Activated CD4-positive, CD25-positive, alpha-beta regulatory T cell treated with anti-CD3 and anti-CD28 coated beads, Interleukin-2, amount 50 U/mL, for 24 hours (primary cell): ENCODE data around the gene IFNL4.
"Not testable (repeated sequence)": the region's sequence is repeated elsewhere in the genome, so short reads cannot be mapped to it uniquely, and the experiment has no call there.

Source experiments
- ATAC-seq, 2 donors: fragments of 150-1000 bp; cut with Tn5 transposase; one replicate each; pipeline ENCODE4 v1.10.0; 2021; ENCODE audit warnings: mild to moderate bottlenecking in 1 of 2, moderate library complexity in 1 of 2

Gene IFNL4

GRCh38 chr19:39219108-39219507 is 29.5 kb downstream of the IFNL4 start:
- not testable (repeated sequence) for ATAC-seq

DNA sequence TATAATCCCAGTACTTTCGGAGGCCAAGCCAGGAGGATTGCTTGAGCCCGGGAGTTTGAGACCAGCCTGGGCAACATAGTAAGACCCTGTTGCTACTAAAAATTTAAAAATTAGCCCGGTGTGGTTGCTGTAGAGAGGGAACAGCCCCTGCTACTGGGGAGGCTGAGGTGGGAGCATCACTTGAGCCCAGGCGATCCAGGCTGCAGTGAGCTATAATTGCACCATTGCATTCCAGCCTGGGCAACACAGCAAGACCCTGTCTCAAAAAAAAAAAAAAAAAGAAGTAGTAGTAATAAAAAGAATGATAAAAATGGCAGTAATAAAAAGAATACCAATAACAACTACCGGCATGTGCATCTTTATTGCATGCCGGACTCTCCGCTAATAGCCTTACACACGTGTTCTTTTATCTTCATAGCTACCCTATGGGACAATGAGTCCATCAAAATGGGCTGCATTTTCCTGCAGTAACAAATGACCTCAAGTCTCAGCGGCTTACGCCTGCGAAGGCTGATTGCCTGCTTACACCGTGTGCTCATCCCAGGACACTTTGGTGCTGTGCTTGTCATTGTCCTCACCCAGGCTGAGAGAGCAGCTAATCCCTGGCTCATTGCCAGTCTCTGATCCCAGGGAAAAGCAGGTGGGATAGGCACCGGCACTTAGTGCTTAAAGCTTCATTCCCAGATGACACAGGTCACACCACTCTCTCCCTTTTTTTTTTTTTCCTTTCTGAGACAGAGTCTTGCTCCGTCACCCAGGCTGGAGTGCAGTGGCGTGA is 30.2 kb downstream of the IFNL4 start:
- no peak for ATAC-seq

DNA sequence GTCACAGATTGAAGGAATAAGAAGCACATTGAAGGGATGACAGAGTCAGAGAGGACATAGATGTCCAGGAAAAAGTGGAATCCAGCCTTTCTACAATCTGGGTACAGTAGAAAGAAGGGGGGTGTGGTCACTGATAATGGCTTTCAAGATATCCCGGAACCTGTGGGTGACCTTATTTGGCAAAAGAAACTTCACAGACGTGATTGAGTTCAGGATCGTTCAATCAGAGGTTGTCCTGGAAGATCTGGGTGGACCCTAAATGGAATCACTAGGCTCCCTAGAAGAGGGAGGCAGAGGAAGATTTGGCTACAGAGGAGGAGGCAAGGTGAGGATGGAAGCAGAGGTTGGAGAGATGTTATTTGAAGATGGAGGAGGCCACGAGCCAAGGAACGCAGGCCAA is 31.6 kb downstream of the IFNL4 start:
- no peak for ATAC-seq

DNA sequence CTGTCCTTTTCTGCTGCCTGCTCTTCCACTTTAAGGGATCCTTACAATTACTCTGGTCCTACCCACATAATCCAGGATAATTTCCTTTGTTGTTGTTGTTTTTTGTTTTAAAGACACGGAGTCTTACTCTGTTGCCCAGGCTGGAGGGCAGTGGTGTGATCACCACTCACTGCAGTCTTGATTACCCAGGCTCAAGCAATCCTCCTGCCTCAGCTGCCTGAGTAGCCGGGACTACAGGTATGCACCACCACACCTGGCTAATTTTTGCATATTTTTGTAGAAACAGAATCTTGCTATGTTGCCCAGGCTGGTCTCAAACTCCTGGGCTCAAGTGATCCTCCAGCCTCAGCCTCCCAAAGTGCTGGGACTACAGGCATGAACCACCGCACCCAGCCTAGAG is 33.3 kb downstream of the IFNL4 start:
- not testable (repeated sequence) for ATAC-seq

- ATAC-seq: peak; percentile 78 to 87
Observed at GRCh38 chr19:39212375-39212742, 36.3 kb downstream of the IFNL4 start.

- ATAC-seq: no peak
Observed at GRCh38 chr19:39211731-39212374, 36.8 kb downstream of the IFNL4 start.

GRCh38 chr19:39209196-39209595 is 39.5 kb downstream of the IFNL4 start:
- ATAC-seq: no peak

DNA sequence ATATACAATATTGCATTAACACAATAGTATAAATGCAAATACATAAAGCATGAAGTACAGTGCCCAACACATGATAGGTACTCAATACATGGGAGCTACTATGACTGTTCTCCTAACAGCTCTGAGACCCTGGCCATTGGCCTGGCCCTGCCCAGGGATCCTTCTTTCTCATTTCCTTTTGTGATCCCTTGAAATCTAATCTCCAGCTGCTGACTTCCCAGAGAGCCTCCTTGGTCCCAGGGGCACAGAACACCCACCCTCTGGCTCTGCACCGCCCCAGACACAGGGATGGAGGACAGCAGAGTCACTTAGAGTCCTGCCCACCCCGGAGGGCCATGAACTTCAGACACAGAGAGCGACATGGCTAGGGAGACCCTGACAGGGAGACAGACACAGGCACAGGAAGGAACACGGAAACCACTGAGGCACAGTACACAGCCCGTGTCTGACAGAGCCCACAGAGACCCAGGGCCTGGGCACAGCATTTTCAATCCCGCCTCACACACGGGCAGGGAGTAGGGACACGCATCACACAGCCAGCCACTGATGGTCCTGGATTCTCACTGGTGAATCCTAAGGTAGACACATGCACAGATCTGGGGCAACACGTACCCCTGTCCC is 40.4 kb downstream of the IFNL4 start:
- ATAC-seq: no peak

DNA sequence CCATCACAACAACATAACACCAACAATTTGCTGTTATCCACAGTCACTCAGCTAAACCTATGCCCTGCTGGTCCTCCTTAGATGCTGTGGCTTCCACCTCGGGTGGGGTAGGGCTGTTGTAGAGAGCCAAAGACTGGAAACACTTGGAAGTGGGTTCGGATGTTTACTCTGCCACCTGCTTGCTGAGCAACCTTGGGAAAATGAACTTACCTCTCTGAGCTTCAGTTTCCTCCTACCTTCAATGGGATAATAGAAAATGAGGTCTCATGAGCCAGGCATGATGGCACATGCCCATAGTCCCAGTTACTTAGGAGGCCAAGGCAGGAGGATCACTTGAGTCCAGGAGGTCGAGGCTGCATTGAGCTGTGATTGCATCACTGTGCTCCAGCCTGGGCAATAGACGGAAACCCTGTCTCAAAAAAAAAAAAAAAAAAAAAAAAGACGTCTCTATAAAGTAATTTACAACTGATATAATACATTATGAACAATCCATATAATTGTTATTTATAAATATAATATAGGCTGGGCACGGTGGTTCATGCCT is 41.3 kb downstream of the IFNL4 start:
- no peak for ATAC-seq

GRCh38 chr19:39206122-39206521 is 42.5 kb downstream of the IFNL4 start:
- no peak for ATAC-seq

DNA sequence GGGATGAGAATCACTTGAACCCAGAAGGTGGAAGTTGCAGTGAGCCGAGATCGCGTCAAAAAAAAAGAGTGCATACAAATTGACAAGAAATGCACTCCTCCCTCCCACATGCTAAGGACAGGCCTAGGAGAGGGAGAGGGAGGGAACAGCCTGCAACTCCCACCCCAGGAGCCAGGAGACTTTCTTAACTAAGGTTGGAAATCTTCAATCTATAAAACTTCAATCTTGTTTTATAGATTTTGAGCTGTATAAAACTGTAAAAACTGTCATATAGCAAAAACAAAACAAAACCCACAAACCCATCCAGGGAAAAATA is 43.2 kb downstream of the IFNL4 start:
- no peak for ATAC-seq

DNA sequence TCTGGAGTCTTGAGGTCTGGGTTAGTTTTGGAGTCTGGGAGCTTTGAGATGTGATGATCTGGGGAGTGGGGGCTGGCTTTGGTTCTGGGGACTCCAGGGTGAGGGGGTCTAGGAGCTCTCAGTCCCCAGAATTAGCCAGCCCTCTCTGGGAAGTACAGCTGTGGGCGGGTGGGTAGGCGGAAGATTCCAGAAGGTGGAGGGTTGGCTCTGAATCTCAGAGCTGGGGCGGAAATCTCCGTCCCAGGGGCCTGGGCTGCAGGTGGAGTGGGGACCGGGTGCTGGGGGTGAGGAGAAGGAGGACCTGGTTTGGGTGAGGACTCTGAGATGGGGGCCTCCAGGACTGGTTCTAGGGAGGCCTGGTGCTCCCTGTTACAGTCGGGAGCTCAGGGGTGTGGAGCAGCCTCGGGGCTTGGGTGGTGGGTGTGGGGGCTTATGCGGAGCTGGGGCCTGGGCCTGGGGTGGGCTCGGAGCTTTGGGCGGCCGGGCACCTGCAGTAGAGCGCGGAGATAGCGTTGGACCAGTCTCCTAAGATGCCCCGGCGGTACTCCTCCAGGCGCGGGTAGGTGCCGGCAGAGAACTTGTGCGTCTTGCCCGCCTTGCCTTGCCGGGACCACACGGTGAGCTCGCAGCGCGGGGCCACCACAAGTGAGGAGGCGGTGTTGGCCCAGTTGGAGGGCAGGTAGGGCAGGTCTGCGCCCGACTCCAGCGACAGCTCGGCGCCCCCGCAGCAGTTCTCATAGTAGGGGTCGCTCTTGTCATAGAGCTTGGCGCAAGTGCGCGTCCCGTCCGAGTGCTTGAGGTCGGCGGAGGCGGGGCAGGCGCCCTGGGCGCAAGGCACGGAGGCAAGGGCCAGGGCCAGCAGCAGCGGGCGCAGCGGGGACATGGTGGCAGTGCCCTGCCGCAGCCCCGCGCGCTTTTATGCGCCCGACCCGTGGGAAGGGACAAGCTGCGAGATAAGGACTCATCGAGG is 45.0 kb downstream of the IFNL4 start, which contains the start of gene SYCN:
Gene SYCN, minus strand, starts transcription at position 892 of the 970 bp plus-strand sequence. Its CDS starts 9 bp downstream, at position 883.
- ATAC-seq: no peak

- no peak for ATAC-seq
Observed at GRCh38 chr19:39202998-39203355, 45.7 kb downstream of the IFNL4 start.

- no peak for ATAC-seq
Observed at GRCh38 chr19:39200803-39201115, 47.9 kb downstream of the IFNL4 start.

DNA sequence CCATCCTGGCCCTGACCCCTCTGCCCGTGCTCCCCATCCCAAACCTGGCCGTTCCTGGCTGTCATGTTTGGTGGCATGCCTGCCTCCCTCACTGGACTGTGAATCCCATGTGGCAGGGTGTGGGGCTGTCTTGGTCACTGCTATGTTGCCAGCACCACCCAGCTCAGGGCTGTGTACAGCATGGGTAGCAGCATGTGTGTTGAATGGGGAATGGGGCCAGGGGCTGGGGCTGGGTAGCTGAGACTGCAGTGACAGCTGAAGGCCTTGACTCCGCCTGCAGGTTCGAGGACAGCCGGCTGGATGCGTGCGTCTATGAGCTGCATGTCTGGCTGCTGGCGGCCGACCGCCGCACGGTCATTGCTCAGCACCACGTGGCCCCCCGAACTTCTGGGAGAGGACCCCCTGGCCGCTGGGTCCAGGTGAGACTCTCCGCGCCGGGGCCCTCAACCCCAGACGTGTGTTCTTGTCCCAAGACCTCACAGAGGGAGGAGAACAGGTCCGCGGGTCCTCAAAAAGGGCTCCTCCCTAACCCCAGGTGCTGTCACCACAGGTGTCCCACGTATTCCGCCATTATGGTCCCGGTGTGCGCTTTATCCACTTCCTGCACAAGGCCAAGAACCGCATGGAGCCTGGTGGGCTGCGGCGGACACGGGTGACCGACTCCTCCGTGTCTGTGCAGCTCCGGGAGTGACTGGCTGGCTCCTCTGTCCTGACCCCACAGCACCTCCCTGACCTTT is 48.4 kb downstream of the IFNL4 start:
- ATAC-seq: no peak

- no peak for ATAC-seq
Observed at GRCh38 chr19:39199025-39199424, 49.6 kb downstream of the IFNL4 start.

GRCh38 chr19:39197808-39198207 is 50.8 kb downstream of the IFNL4 start:
- no peak for ATAC-seq

- no peak for ATAC-seq
Observed at GRCh38 chr19:39196860-39197562, 51.6 kb downstream of the IFNL4 start, which contains the start of gene NCCRP1. NCCRP1 (plus strand) TSS chr19:39196964; CDS start chr19:39196983, 19 bp downstream.

DNA sequence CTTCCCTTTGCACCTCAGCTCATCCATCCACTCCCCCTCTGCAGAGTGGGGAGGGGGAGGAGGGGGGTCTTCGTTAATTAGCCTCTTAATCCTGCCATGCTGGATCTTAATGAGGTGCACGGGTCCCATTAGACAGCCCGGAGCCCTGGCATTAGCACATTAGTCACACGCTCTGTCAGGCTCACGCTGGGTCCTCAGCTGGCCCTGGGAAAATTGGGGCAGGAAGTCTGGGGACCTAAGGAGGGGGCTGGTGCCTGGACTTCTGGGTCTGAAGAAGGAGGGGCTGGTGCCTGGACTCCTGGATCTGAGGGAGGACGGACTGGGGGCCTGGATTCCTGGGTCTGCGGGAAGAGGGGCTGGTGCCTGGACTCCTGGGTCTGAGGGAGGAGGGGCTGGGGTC is 52.3 kb downstream of the IFNL4 start:
- no peak for ATAC-seq
